Spleen (tissue), 7 donors: ENCODE results near the gene LMF1.

Source experiments
- CTCF ChIP-seq, 11 experiments: fragments of 200-600 bp in 7 of 11; fragments of 450-650 bp in 4 of 11; sonication (generic) in 4 of 11; IDR thresholded peaks in 8 of 11; conservative IDR thresholded peaks in 3 of 11; 1 replicate in 7 of 11; 2 replicates in 4 of 11; pipeline versions ENCODE4 v1.4.0 to v1.8.0; 2016 to 2021; ENCODE audit warnings: antibody characterized with exemption in 11 of 11, inconsistent platforms in 4 of 11, mild to moderate bottlenecking in 1 of 11
- POLR2A ChIP-seq, 3 donors: fragments of 450-650 bp; IDR thresholded peaks; one replicate each; pipeline ENCODE4 v1.5.1; 2017; ENCODE audit warnings: antibody characterized with exemption in 3 of 3, mild to moderate bottlenecking in 1 of 3
- donor health status: DM: no; HTN: no; CAD: no; lungs with moderate emphysema.
- donor health status: DM: no; HTN: no; CAD: no.
- donor health status: DM: no; HTN: no; CAD: no.

DNA sequence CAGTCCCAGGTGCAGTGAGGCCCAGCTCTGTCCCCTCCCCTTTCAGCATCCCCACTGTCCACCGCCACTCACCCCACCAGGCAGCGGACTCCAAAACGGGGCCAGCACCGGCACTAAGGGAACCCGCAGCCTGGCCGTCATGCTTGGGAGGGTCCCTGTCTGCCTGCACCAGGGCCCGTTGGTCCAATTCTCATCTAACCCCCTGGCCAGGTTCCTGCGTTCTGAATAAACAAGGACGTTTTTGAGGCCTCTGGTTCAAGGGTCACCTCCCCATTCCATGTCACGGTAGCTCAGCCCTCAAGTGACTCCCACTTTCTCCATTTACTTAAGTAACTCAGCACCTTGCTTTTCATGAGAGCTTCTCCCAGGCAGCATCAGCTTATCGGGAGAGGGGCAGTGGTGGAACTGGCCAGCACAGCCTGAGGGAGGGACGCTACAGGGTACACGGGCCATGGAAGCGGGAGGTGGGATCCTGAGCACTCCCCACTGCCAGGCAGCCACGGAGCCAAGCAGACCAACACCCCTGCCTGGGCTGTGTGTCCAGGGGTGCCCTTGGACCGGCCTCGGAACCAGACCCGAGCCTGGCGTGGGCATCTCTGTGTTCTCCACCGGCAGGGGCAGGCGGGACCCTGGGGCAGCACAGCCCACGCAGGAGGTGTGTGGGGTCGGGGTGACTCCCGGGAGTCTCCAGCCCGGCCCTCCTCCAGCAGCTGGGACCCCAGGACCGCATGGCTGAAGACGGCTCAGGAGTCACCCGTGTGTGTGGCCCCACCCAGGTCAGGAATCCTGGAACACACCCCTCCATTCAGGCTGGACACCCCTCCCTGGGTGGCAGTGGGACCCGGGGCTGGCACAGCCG is 95.4 kb downstream of the LMF1 start:
- no peak for TF ChIP-seq POLR2A (IDR thresholded peaks at IDR 0.05)
- no peak for TF ChIP-seq CTCF (IDR thresholded peaks at IDR 0.05 in 8 of 11, conservative IDR thresholded peaks at IDR 0.05 in 3 of 11)
